H1 (cell line): ENCODE measurements around the gene EXD3. TPM values are rescaled to one million over a fixed set of nuclear protein-coding genes. Genes with fewer than 3 reads are reported as not detected.

Experiments used
- CTCF ChIA-PET: fragments of 300-600 bp; sonication (Branson Sonifier 250); formaldehyde crosslinking; loops from one replicate; lab custom pipeline; 2021; ENCODE audit not compliant: partially characterized antibody; lab: Charles Lee
- POLR2A ChIA-PET: fragments of 300-600 bp; sonication (Branson Sonifier 250); formaldehyde crosslinking; loops from one replicate; lab custom pipeline; 2021; ENCODE audit warnings: inconsistent platforms; ENCODE audit not compliant: partially characterized antibody; lab: Charles Lee
- DNase-seq, 2 experiments: peaks; one replicate each; pipeline versions ENCODE4 v3.0.0 to v3.0.0-alpha.2; 2010 to 2022; ENCODE audit warnings: low spot score in 2 of 2, low read depth in 1 of 2, mixed read lengths in 1 of 2
- FAIRE-seq: peaks from 2 replicates; lab custom pipeline; 2011; peaks lifted over from hg19 to GRCh38; lab: Jason Lieb, UNC
- H2AFZ ChIP-seq: 2 replicates; pipeline ENCODE4 v1.8.1; 2012; ENCODE audit warnings: low read length, inconsistent platforms
- H2AK5ac ChIP-seq: 2 replicates; pipeline ENCODE4 v1.6.1; 2013; ENCODE audit warnings: low read depth, low read length
- H2BK120ac ChIP-seq: replicated peaks from 2 replicates; pipeline ENCODE3; 2013; ENCODE audit warnings: low read depth, low read length, inconsistent platforms
- H2BK12ac ChIP-seq: 2 replicates; pipeline ENCODE4 v1.6.1; 2013; ENCODE audit warnings: low read depth, low read length
- H2BK15ac ChIP-seq: 2 replicates; pipeline ENCODE4 v1.6.1; 2013; ENCODE audit warnings: low read length
- H2BK20ac ChIP-seq: 2 replicates; pipeline ENCODE4 v1.6.1; 2013; ENCODE audit warnings: low read length
- H2BK5ac ChIP-seq: 2 replicates; pipeline ENCODE4 v1.6.1; 2013; ENCODE audit warnings: low read depth, low read length
- H3K14ac ChIP-seq: 2 replicates; pipeline ENCODE4 v1.6.1; 2013; ENCODE audit warnings: inconsistent platforms; ENCODE audit not compliant: insufficient read length
- H3K18ac ChIP-seq: 2 replicates; pipeline ENCODE4 v1.6.1; 2013; ENCODE audit warnings: low read length; ENCODE audit errors: extremely low read depth
- H3K23ac ChIP-seq: 2 replicates; pipeline ENCODE4 v1.6.1; 2013; ENCODE audit warnings: inconsistent platforms; ENCODE audit not compliant: insufficient read length
- H3K23me2 ChIP-seq: 2 replicates; pipeline ENCODE4 v1.6.1; 2013; ENCODE audit warnings: low read depth, low read length
- H3K27ac ChIP-seq: 2 replicates; pipeline ENCODE4 v1.6.1; 2011; ENCODE audit warnings: low read depth, low read length, inconsistent platforms
- H3K27me3 ChIP-seq, 4 experiments: replicated peaks in 1 of 4; 1 replicate in 1 of 4; 2 replicates in 3 of 4; pipeline versions ENCODE4 v1.6.1 to v1.8.1; 2011 to 2013; ENCODE audit warnings: low read length in 3 of 4, mild to moderate bottlenecking in 3 of 4, inconsistent platforms in 2 of 4, mixed read lengths in 2 of 4, moderate library complexity in 1 of 4; ENCODE audit not compliant: control insufficient read depth in 3 of 4, insufficient read depth in 3 of 4; ENCODE audit errors: extremely low read depth in 1 of 4
- H3K36me3 ChIP-seq, 4 experiments: 2 replicates each; pipeline versions ENCODE4 v1.6.1 to v1.8.1; 2011 to 2013; ENCODE audit warnings: mild to moderate bottlenecking in 4 of 4, low read length in 3 of 4, moderate library complexity in 2 of 4, control low read depth in 1 of 4, inconsistent platforms in 1 of 4; ENCODE audit not compliant: insufficient read depth in 4 of 4, control insufficient read depth in 2 of 4
- H3K4ac ChIP-seq: replicated peaks from 2 replicates; pipeline ENCODE3; 2013; ENCODE audit warnings: low read length, low read depth, mixed read lengths, inconsistent platforms; ENCODE audit not compliant: insufficient read length
- H3K4me1 ChIP-seq, 4 experiments: replicated peaks in 1 of 4; 1 replicate in 1 of 4; 2 replicates in 3 of 4; pipeline versions ENCODE4 v1.6.1 to v1.8.1; 2011 to 2013; ENCODE audit warnings: low read length in 3 of 4, inconsistent platforms in 2 of 4, mixed read lengths in 1 of 4; ENCODE audit not compliant: insufficient read depth in 4 of 4, control insufficient read depth in 3 of 4
- H3K4me2 ChIP-seq, 2 experiments: 2 replicates each; pipeline versions ENCODE4 v1.6.1 to v1.8.1; 2011 to 2013; ENCODE audit warnings: low read depth in 2 of 2, low read length in 2 of 2, control low read depth in 1 of 2, inconsistent platforms in 1 of 2, mild to moderate bottlenecking in 1 of 2; ENCODE audit not compliant: insufficient read depth in 1 of 2
- H3K4me3 ChIP-seq, 4 experiments: fragments of 200-600, 300-600 bp in 1 of 4; sonication (generic), shearing (Covaris generic), sonication (Bioruptor Twin) in 1 of 4; 2 replicates each; pipeline versions ENCODE4 v1.5.1 to v1.8.1; 2011 to 2016; ENCODE audit warnings: low read length in 4 of 4, low read depth in 3 of 4, control low read depth in 2 of 4, inconsistent platforms in 2 of 4, mild to moderate bottlenecking in 2 of 4, mixed read lengths in 1 of 4, moderate library complexity in 1 of 4; ENCODE audit not compliant: insufficient read depth in 2 of 4; ENCODE audit errors: extremely low read depth in 1 of 4
- H3K56ac ChIP-seq: replicated peaks from 2 replicates; pipeline ENCODE3; 2013; ENCODE audit warnings: low read depth, mild to moderate bottlenecking, mixed read lengths, low read length, inconsistent platforms; ENCODE audit not compliant: insufficient read length
- H3K79me1 ChIP-seq: 2 replicates; pipeline ENCODE4 v1.6.1; 2013; ENCODE audit warnings: low read depth, low read length, control low read depth
- H3K79me2 ChIP-seq, 2 experiments: 2 replicates each; pipeline versions ENCODE4 v1.6.1 to v1.8.1; 2012 to 2013; ENCODE audit warnings: low read length in 2 of 2, mild to moderate bottlenecking in 2 of 2, inconsistent platforms in 1 of 2; ENCODE audit not compliant: insufficient read depth in 2 of 2, control insufficient read depth in 1 of 2
- H3K9ac ChIP-seq, 4 experiments: replicated peaks in 1 of 4; 1 replicate in 1 of 4; 2 replicates in 3 of 4; pipeline versions ENCODE4 v1.6.1 to v1.8.1; 2011 to 2013; ENCODE audit warnings: low read depth in 3 of 4, low read length in 3 of 4, control low read depth in 2 of 4, mild to moderate bottlenecking in 2 of 4, moderate library complexity in 2 of 4, inconsistent platforms in 1 of 4; ENCODE audit errors: extremely low read depth in 1 of 4
- H3K9me3 ChIP-seq, 2 experiments: 2 replicates each; pipeline versions ENCODE4 v1.6.1 to v1.8.1; 2012 to 2013; ENCODE audit warnings: mild to moderate bottlenecking in 2 of 2, moderate library complexity in 2 of 2, control low read depth in 1 of 2, inconsistent platforms in 1 of 2, low read depth in 1 of 2, low read length in 1 of 2, mixed read lengths in 1 of 2; ENCODE audit not compliant: insufficient read depth in 2 of 2
- H4K20me1 ChIP-seq, 2 experiments: replicated peaks in 1 of 2; 2 replicates each; pipeline versions ENCODE3 to v1.8.1; 2011 to 2013; ENCODE audit warnings: inconsistent platforms in 2 of 2, low read length in 2 of 2, mild to moderate bottlenecking in 1 of 2; ENCODE audit not compliant: insufficient read depth in 2 of 2, control insufficient read depth in 1 of 2
- H4K5ac ChIP-seq: 2 replicates; pipeline ENCODE4 v1.6.1; 2013; ENCODE audit warnings: low read length, low read depth, mixed read lengths, inconsistent platforms; ENCODE audit not compliant: insufficient read length
- H4K8ac ChIP-seq: 2 replicates; pipeline ENCODE4 v1.8.0; 2013; ENCODE audit warnings: mild to moderate bottlenecking, moderate library complexity, low read length, inconsistent platforms; ENCODE audit not compliant: insufficient read depth; ENCODE audit errors: extremely low read depth
- H4K91ac ChIP-seq: replicated peaks from 2 replicates; pipeline ENCODE3; 2013; ENCODE audit warnings: low read length, mixed read lengths, inconsistent platforms; ENCODE audit not compliant: insufficient read length
- CBX8 ChIP-seq: fragments of 300-800, 300-1000 bp; sonication (generic); IDR thresholded peaks from 2 replicates; pipeline ENCODE4 v1.7.1; 2016; ENCODE audit warnings: low read depth, low read length, borderline replicate concordance
- CEBPB ChIP-seq: IDR thresholded peaks from 2 replicates; pipeline ENCODE4 v1.6.1; 2012; ENCODE audit warnings: low read depth, low read length
- EZH2 ChIP-seq: fragments of 200-600 bp; sonication (generic); IDR thresholded peaks from 2 replicates; pipeline ENCODE4 v1.7.1; 2012; ENCODE audit warnings: low read depth, mild to moderate bottlenecking, moderate library complexity, low read length, inconsistent platforms; ENCODE audit not compliant: severe bottlenecking
- NRF1 ChIP-seq: IDR thresholded peaks from 2 replicates; pipeline ENCODE4 v1.6.1; 2011; ENCODE audit warnings: mild to moderate bottlenecking, low read depth, low read length, improper control_type of control experiment
- PHF8 ChIP-seq: fragments of 200-600 bp; sonication (generic); conservative IDR thresholded peaks from 2 replicates; pipeline ENCODE4 v1.7.1; 2012; ENCODE audit warnings: low read depth, mild to moderate bottlenecking, inconsistent platforms, low read length, moderate library complexity
- RXRA ChIP-seq: IDR thresholded peaks from 2 replicates; pipeline ENCODE4 v1.6.1; 2011; ENCODE audit warnings: low read depth, mild to moderate bottlenecking, low read length, moderate library complexity; ENCODE audit not compliant: insufficient read depth
- SP2 ChIP-seq: IDR thresholded peaks from 2 replicates; pipeline ENCODE4 v1.6.1; 2012; ENCODE audit warnings: mild to moderate bottlenecking, low read length, inconsistent platforms
- TAF1 ChIP-seq: IDR thresholded peaks from 2 replicates; pipeline ENCODE4 v1.6.1; 2011; ENCODE audit warnings: mild to moderate bottlenecking, low read depth, low read length
- WGBS, 2 experiments: shearing (Covaris generic) in 1 of 2; methylation state at CpG; one replicate each; pipeline versions ENCODE4 v1.1.6 to v1.1.7; 2013 to 2015; ENCODE audit warnings: low lambda C conversion rate in 2 of 2, mixed read lengths in 2 of 2, inconsistent platforms in 1 of 2, low coverage in 1 of 2, missing lambda C conversion rate in 1 of 2; ENCODE audit not compliant: insufficient replicate concordance in 2 of 2, insufficient coverage in 1 of 2, insufficient read length in 1 of 2; ENCODE audit errors: extremely low coverage in 1 of 2, missing lambda C conversion rate in 1 of 2; 5-methylcytosine and 5-hydroxymethylcytosine counted together
- polyA plus RNA-seq, 7 experiments: library from polyadenylated mRNA; depleted of rRNA in 3 of 7; stranded (reverse) in 5 of 7; unstranded in 2 of 7; fragments of >200 nt in 5 of 7; fragments of 200-250 nt in 2 of 7; gene quantifications; 1 replicate in 5 of 7; 2 replicates in 1 of 7; 4 replicates in 1 of 7; pipeline versions ENCODE4 v1.2.1 to v1.2.3, GENCODE V29; 2011 to 2013; ENCODE audit warnings: missing spikeins in 2 of 7, mixed read lengths in 2 of 7
- total RNA-seq: library from RNA; stranded (reverse); fragmentation: NEBNext Ultra II Directional; extraction: Animal tissue kit (Norgen Biotek cat#: 25700); gene quantifications from 2 replicates; pipeline ENCODE4 v1.2.1, GENCODE V29; 2021

Gene EXD3
- total and polyA plus RNA-seq, 2 of the 8 experiments (the other 6 are each of a cell fraction or from before 2014, with no cell fraction given): 7.2 to 9.4 TPM

GRCh38 chr9:137465000-137465719 is 42.2 kb upstream of the EXD3 start:
- H2BK5ac ChIP-seq: no peak overlapping the region; the same call in 1 of the 2 replicates
- no peak overlapping the region for H3K4me2 ChIP-seq
- H3K23me2 ChIP-seq: 0 out of 2 replicates have a peak, but pooled peaks cover 2% of the 10 kb centered on the region
- FAIRE-seq: no peak
- peak overlapping the region; percentile 15 for H4K91ac ChIP-seq
- H3K79me1 ChIP-seq: no peaks in the 10 kb centered on the region
- H2BK120ac ChIP-seq: no peak overlapping the region
- no peak overlapping the region for H2BK12ac ChIP-seq
- peaks cover 0 to 2% of the 10 kb centered on the region in 2 experiments for H4K20me1 ChIP-seq
- no peak overlapping the region; the same call in 1 of the 2 replicates for H4K8ac ChIP-seq
- no peaks in the 10 kb centered on the region for H3K36me3 ChIP-seq
- H3K18ac ChIP-seq: no peak overlapping the region
- H3K27me3 ChIP-seq: peaks cover 0 to 18% (median 11%) of the 10 kb centered on the region in 4 experiments; a peak in 5 of 7 replicates
- no peak for DNase-seq
- no peak overlapping the region for H3K27ac ChIP-seq
- no peak overlapping the region for H3K9ac ChIP-seq
- no peaks in the 10 kb centered on the region for H3K79me2 ChIP-seq
- H2BK20ac ChIP-seq: no peak overlapping the region
- H3K4me3 ChIP-seq: no peak overlapping the region
- peaks cover 0 to 9% (median 2%) of the 10 kb centered on the region in 4 experiments; a peak in 3 of 7 replicates for H3K4me1 ChIP-seq
- H3K9me3 ChIP-seq: no peaks in the 10 kb centered on the region; a peak in 1 of 4 replicates
- no peak overlapping the region for H2AK5ac ChIP-seq
- WGBS, 2 experiments: 87% methylated on average over 23 of the region's 23 CpGs; no CpG with 5 or more reads in 1 of the 2 experiments
- no peak overlapping the region for H3K14ac ChIP-seq
- H3K4ac ChIP-seq: peak overlapping the region; percentile 96
- no peak overlapping the region for H2BK15ac ChIP-seq
- ChIA-PET CTCF (no interaction called here), POLR2A (no interaction called here)
- no peak overlapping the region for H4K5ac ChIP-seq
- H3K56ac ChIP-seq: no peak overlapping the region
- no peak overlapping the region for H3K23ac ChIP-seq
- H2AFZ ChIP-seq: no peak overlapping the region
- no peak for TF ChIP-seq SP2
- TF ChIP-seq RXRA: no peak
- TF ChIP-seq NRF1: no peak
- TF ChIP-seq PHF8: no peak
- no peak for TF ChIP-seq CEBPB
- no peak for TF ChIP-seq TAF1
- TF ChIP-seq EZH2: no peak
- no peak for TF ChIP-seq CBX8
